Thyroid gland (tissue), 4 donors: ENCODE results near the gene FGF8. TPM values are rescaled to one million over a fixed set of nuclear protein-coding genes. Genes with fewer than 3 reads are reported as not detected.

Source experiments
- DNase-seq, 2 donors: peaks; one replicate each; pipeline ENCODE4 v3.0.0-alpha.2; 2019
- H3K27ac ChIP-seq, 3 donors: fragments of 200-600 bp; sonication (generic); 1 replicate in 2 of 3; 2 replicates in 1 of 3; pipeline ENCODE4 v1.5.1; 2016 to 2019; ENCODE audit warnings: mild to moderate bottlenecking in 1 of 3, moderate library complexity in 1 of 3
- H3K27me3 ChIP-seq: fragments of 200-600 bp; sonication (generic); one replicate; pipeline ENCODE4 v1.5.1; 2019
- H3K36me3 ChIP-seq, 2 donors: fragments of 200-600 bp; sonication (generic); one replicate each; pipeline ENCODE4 v1.5.1; 2016 to 2019
- H3K4me1 ChIP-seq, 2 donors: fragments of 200-600 bp; sonication (generic); one replicate each; pipeline ENCODE4 v1.5.1; 2017 to 2019
- H3K4me3 ChIP-seq, 3 donors: fragments of 200-600 bp; sonication (generic); replicated peaks in 1 of 3; 1 replicate in 2 of 3; 2 replicates in 1 of 3; pipeline ENCODE4 v1.5.1; 2016; ENCODE audit warnings: mild to moderate bottlenecking in 1 of 3
- H3K9me3 ChIP-seq: fragments of 200-600 bp; sonication (generic); one replicate; pipeline ENCODE4 v1.5.1; 2017
- CTCF ChIP-seq, 6 experiments: fragments of 200-600 bp in 3 of 6; fragments of 450-650 bp in 3 of 6; sonication (generic) in 3 of 6; IDR thresholded peaks; one replicate each; pipeline ENCODE4 v1.5.1; 2016 to 2019; ENCODE audit warnings: antibody characterized with exemption in 6 of 6, mild to moderate bottlenecking in 2 of 6, inconsistent platforms in 1 of 6, moderate library complexity in 1 of 6
- POLR2A ChIP-seq, 2 donors: fragments of 450-650 bp; IDR thresholded peaks; one replicate each; pipeline ENCODE4 v1.6.1; 2017; ENCODE audit warnings: antibody characterized with exemption in 2 of 2, mild to moderate bottlenecking in 2 of 2, moderate library complexity in 1 of 2
- WGBS, 2 donors: methylation state at CpG; one replicate each; pipeline ENCODE4 v1.1.5; 2017; 5-methylcytosine and 5-hydroxymethylcytosine counted together
- intact Hi-C: fragments of 100-400 bp; cut with DNase I; formaldehyde crosslinking; loops from one replicate; pipeline ENCODE4 v1.15.1; 2023
- total RNA-seq, 4 donors: library from RNA; depleted of rRNA; stranded (reverse); fragments of >200 nt; gene quantifications; one replicate each; pipeline ENCODE4 v1.2.3, GENCODE V29; 2016

Gene FGF8
- total RNA-seq, 4 donors from 2014 or later: not detected

GRCh38 chr10:101776161-101776817 lies 375 bp upstream of the FGF8 start:
- DNase-seq: no peak
- WGBS, 2 donors: 7 to 15% methylated on average over 11 to 13 of the region's 74 CpGs

GRCh38 chr10:101774589-101775272 lies 1.2 kb downstream of the FGF8 start:
- intact Hi-C loops: loop anchor here (5.0 kb wide), 1 partner anchor 167 kb away; no protein-coding TSS in a partner anchor
- Histone ChIP-seq H3K4me1 (peaks cover 17 to 40% of the 10 kb centered on the region in 2 donors), H3K27me3 (peaks cover 39% of the 10 kb centered on the region), H3K36me3 (no peaks in the 10 kb centered on the region), H3K9me3 (no peaks in the 10 kb centered on the region), H3K4me3 (no peak overlapping the region), H3K27ac (no peak overlapping the region)
- 4 to 6% methylated on average over 9 to 16 of the region's 32 CpGs for WGBS, 2 donors
- no peak for DNase-seq
- TF ChIP-seq POLR2A (IDR thresholded peaks at IDR 0.05) (no peak), CTCF (IDR thresholded peaks at IDR 0.05) (no peak)

More at GRCh38 chr10:101776161-101776817, 375 bp upstream of the FGF8 start:
- Histone ChIP-seq H3K27ac (no peak overlapping the region), H3K9me3 (no peaks in the 10 kb centered on the region), H3K4me3 (no peak overlapping the region), H3K27me3 (peaks cover 39% of the 10 kb centered on the region), H3K4me1 (peaks cover 22 to 47% of the 10 kb centered on the region in 2 donors), H3K36me3 (no peaks in the 10 kb centered on the region)
- TF ChIP-seq POLR2A (IDR thresholded peaks at IDR 0.05): no peak
- intact Hi-C loops: loop anchor here (5.0 kb wide), 1 partner anchor 169 kb away; no protein-coding TSS in a partner anchor

GRCh38 chr10:101773923-101774588 lies 1.9 kb downstream of the FGF8 start:
- 8 to 12% methylated on average over 13 of the region's 13 CpGs for WGBS, 2 donors
- DNase-seq: peak in 1 of 2 donors; percentile 13
- Histone ChIP-seq H3K4me3 (no peak overlapping the region), H3K9me3 (no peaks in the 10 kb centered on the region), H3K4me1 (peaks cover 10 to 33% of the 10 kb centered on the region in 2 donors), H3K27ac (no peak overlapping the region), H3K36me3 (no peaks in the 10 kb centered on the region), H3K27me3 (peaks cover 39% of the 10 kb centered on the region)
- no peak for TF ChIP-seq POLR2A (IDR thresholded peaks at IDR 0.05)
- no peak for TF ChIP-seq CTCF (IDR thresholded peaks at IDR 0.05)
- intact Hi-C loops: no loop called here

- WGBS, 2 donors: 22 to 27% methylated on average over 15 to 21 of the region's 21 CpGs
- Histone ChIP-seq H3K27me3 (peaks cover 36% of the 10 kb centered on the region), H3K36me3 (no peaks in the 10 kb centered on the region), H3K4me3 (no peak overlapping the region), H3K27ac (no peak overlapping the region), H3K4me1 (peaks cover 4 to 28% of the 10 kb centered on the region in 2 donors), H3K9me3 (no peaks in the 10 kb centered on the region)
- intact Hi-C loops: no loop called here
- no peak for TF ChIP-seq CTCF (IDR thresholded peaks at IDR 0.05)
- TF ChIP-seq POLR2A (IDR thresholded peaks at IDR 0.05): no peak
- no peak for DNase-seq
These were observed 2.8 kb downstream of the FGF8 start for GRCh38 chr10:101772895-101773761.
